Measurements from ENCODE around the gene CHD9NB.

DNA sequence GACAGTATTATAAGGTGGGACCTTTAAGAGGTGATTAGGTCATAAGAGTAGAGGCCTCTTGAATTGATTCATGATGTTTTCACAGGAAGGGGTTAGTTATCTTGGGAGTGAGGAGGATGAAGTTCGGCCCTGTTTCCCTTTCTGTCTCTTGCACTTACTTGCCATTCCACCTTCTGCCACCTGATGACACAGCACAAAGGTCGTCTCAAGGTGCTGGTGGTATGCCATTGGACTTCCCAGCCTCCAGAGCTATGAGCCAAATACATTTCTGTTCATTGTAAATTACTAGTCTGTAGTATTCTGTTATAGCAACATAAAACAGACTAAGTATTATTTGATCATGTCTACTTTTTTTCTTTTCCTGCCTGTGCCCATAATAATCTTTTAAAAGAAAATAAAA is 25.6 kb upstream of the CHD9NB start:
- TF ChIP-seq, protein P1, sequence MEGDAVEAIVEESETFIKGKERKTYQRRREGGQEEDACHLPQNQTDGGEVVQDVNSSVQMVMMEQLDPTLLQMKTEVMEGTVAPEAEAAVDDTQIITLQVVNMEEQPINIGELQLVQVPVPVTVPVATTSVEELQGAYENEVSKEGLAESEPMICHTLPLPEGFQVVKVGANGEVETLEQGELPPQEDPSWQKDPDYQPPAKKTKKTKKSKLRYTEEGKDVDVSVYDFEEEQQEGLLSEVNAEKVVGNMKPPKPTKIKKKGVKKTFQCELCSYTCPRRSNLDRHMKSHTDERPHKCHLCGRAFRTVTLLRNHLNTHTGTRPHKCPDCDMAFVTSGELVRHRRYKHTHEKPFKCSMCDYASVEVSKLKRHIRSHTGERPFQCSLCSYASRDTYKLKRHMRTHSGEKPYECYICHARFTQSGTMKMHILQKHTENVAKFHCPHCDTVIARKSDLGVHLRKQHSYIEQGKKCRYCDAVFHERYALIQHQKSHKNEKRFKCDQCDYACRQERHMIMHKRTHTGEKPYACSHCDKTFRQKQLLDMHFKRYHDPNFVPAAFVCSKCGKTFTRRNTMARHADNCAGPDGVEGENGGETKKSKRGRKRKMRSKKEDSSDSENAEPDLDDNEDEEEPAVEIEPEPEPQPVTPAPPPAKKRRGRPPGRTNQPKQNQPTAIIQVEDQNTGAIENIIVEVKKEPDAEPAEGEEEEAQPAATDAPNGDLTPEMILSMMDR (IDR thresholded peaks at IDR 0.05) = no peak
- TF ChIP-seq, protein P2, sequence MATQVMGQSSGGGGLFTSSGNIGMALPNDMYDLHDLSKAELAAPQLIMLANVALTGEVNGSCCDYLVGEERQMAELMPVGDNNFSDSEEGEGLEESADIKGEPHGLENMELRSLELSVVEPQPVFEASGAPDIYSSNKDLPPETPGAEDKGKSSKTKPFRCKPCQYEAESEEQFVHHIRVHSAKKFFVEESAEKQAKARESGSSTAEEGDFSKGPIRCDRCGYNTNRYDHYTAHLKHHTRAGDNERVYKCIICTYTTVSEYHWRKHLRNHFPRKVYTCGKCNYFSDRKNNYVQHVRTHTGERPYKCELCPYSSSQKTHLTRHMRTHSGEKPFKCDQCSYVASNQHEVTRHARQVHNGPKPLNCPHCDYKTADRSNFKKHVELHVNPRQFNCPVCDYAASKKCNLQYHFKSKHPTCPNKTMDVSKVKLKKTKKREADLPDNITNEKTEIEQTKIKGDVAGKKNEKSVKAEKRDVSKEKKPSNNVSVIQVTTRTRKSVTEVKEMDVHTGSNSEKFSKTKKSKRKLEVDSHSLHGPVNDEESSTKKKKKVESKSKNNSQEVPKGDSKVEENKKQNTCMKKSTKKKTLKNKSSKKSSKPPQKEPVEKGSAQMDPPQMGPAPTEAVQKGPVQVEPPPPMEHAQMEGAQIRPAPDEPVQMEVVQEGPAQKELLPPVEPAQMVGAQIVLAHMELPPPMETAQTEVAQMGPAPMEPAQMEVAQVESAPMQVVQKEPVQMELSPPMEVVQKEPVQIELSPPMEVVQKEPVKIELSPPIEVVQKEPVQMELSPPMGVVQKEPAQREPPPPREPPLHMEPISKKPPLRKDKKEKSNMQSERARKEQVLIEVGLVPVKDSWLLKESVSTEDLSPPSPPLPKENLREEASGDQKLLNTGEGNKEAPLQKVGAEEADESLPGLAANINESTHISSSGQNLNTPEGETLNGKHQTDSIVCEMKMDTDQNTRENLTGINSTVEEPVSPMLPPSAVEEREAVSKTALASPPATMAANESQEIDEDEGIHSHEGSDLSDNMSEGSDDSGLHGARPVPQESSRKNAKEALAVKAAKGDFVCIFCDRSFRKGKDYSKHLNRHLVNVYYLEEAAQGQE (IDR thresholded peaks at IDR 0.05; ENCODE audit: insufficient read depth in 1 of 2, low read depth in 2 of 2, low read length in 1 of 2) = no peak
- TF ChIP-seq SIN3A (IDR thresholded peaks at IDR 0.05; ENCODE audit: borderline replicate concordance, insufficient read depth, low read depth, low read length) = no peak
